VCaP (cell line): ENCODE data around the gene SOX5.

ENCODE experiments used
- H3K27ac ChIP-seq: fragments of 450-650 bp; 2 replicates; pipeline ENCODE4 v1.5.1; 2017
- TF ChIP-seq, protein P1 (sequence below): fragments of 450-650 bp; conservative IDR thresholded peaks from 2 replicates; pipeline ENCODE4 v1.5.1; 2017; ENCODE audit warnings: mild to moderate bottlenecking, moderate library complexity

Gene SOX5

GRCh38 chr12:23666866-23667265 is 282.6 kb downstream of the SOX5 start:
- TF ChIP-seq, protein P1, sequence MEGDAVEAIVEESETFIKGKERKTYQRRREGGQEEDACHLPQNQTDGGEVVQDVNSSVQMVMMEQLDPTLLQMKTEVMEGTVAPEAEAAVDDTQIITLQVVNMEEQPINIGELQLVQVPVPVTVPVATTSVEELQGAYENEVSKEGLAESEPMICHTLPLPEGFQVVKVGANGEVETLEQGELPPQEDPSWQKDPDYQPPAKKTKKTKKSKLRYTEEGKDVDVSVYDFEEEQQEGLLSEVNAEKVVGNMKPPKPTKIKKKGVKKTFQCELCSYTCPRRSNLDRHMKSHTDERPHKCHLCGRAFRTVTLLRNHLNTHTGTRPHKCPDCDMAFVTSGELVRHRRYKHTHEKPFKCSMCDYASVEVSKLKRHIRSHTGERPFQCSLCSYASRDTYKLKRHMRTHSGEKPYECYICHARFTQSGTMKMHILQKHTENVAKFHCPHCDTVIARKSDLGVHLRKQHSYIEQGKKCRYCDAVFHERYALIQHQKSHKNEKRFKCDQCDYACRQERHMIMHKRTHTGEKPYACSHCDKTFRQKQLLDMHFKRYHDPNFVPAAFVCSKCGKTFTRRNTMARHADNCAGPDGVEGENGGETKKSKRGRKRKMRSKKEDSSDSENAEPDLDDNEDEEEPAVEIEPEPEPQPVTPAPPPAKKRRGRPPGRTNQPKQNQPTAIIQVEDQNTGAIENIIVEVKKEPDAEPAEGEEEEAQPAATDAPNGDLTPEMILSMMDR, result no peak
- no peak overlapping the region for H3K27ac ChIP-seq

DNA sequence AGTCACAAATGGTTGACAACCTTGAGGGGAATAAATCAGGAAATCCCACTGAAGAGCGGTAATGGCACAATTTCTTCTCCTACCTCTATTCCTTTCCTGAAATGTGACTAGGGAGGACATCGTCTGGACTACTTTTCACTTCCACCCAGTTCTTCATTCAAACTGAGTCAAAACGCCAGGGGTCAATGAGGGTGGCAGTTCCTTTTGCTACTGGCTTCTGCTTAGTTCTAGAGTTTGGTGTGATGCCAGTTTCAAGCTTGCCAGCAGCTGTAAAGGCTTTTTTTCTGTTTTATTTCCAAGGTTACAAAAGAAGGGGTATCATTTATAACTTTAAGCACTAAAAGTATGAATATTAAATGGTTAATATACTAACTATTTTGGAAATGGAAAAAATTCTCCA is 286.5 kb downstream of the SOX5 start:
- H3K27ac ChIP-seq, result no peak overlapping the region
- TF ChIP-seq, protein P1, result no peak

DNA sequence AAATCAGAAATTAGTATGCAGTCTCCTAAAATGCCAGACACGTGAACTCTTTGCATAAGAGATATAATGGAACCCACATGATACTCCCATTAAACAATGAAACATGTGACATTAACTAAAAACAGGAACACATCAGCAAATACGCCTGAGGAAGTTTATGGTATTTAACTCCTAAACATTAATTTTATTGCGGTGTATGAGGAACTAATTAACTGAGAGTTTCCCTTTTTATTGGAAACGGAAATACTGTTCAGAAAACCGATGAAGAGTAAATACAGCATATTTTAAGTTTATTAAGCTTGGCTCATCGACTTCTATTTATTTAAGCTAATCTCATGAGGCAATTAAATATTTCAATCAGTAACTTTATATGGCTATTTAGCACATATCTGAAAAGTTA is 290.3 kb downstream of the SOX5 start:
- TF ChIP-seq, protein P1, result no peak
- H3K27ac ChIP-seq, result no peak overlapping the region

DNA sequence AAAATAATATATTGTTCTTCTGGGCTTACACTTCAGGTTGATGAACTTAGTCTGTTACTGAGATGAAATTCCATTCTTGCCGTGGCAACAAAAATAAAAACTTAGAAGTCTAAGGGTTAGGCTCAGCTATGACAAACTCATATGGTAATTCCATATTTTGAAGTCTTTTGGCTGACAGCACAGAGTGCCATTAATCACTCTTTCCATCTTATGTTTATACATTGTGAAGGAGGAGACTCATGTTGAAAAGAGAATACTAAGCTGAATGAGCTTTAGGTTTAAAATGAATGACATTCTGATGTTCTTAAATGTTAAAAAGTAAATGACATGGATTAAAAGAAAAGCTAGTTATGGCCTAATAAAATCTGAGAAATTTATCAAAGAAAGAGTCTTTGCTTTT is 291.9 kb downstream of the SOX5 start:
- TF ChIP-seq, protein P1, result no peak
- H3K27ac ChIP-seq, result no peak overlapping the region

DNA sequence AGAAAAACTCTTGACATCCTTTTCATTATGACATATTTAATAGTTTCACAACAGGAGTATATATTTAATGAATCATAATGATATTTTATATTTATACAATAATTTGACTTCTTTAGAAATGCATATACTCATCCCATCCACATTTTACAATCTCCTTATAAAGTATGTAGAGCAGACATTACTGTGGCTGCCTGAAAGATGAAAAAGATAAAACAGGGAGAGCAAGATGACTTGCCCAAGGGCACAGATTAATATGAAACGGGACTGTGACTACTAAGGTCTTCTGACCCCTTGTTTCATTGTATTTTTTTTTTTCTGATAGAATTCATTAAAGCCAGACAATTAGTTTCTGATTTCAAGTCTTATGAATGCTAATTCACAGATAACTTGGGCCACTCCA is 293.6 kb downstream of the SOX5 start:
- TF ChIP-seq, protein P1, result no peak
- H3K27ac ChIP-seq, result no peak overlapping the region

GRCh38 chr12:23655112-23655511 is 294.4 kb downstream of the SOX5 start:
- H3K27ac ChIP-seq, result no peak overlapping the region
- TF ChIP-seq, protein P1, result no peak

DNA sequence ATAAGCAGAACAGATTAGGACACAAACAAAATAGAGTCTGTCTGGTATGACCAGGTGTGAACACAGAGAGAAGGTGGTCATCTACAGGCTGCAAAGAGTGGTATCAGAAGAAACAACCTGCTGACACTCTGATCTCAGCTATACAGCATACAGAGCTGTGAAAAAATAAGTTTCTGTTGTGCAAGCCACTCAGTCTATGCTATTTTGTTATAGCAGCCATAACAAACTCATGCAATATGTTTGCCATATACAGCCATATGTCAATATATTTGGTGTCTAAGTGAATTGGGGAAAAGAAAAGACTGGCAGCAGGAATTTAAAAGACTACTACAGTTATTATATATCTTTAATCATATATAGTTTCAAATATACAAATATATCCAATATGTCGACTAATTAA is 300.9 kb downstream of the SOX5 start:
- H3K27ac ChIP-seq, result no peak overlapping the region
- TF ChIP-seq, protein P1, result no peak

GRCh38 chr12:23640754-23641153 is 308.7 kb downstream of the SOX5 start:
- TF ChIP-seq, protein P1, result no peak
- H3K27ac ChIP-seq, result no peak overlapping the region
